ENCODE data around the gene AQR. TPM values are rescaled to one million over a fixed set of nuclear protein-coding genes. Genes with fewer than 3 reads are reported as not detected.

Gene AQR
- total and polyA plus RNA-seq, 2 of the 13 experiments (the other 11 are each of a cell fraction or from before 2014, with no cell fraction given), result 18.7 to 31.3 TPM

DNA sequence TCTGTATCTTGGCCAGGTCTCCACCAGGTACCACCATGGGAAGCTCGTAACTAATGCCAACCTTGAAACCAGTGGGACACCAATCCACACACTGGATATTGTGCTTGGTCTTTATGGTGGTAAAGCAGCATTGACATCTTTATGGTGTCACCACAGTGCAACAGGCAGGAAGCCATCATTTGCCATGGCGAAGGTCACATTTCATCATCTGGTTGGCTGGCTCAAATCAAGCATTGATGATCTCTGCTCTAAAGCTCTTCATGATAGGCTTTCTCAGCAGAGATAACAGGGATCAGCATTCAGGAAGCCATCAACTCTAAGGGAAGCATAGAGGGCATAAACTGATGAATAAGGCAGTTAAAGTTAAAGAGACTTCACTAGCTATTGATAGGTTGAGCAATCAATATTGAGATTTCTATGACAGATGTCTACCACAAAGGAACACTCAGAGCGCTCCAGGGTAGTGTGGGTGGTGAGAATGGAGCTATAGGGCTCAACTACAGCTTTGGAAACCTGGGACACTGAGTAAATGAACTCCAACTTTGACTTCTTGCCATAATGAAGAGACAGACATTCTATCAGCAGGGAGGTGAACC is 120.1 kb downstream of the AQR start:
- Histone ChIP-seq H3K79me2 (ENCODE audit: insufficient read depth, low read length) (no peaks in the 10 kb centered on the region), H3K4me1 (ENCODE audit: insufficient read depth, low read length) (no peaks in the 10 kb centered on the region), H3K9me3 (ENCODE audit: low read length) (no peaks in the 10 kb centered on the region), H3K4me3 (replicated peaks in 1 of 3; ENCODE audit: insufficient read depth in 1 of 3, low read depth in 2 of 3, low read length in 3 of 3) (no peak overlapping the region), H3K36me3 (replicated peaks in 1 of 2; ENCODE audit: control insufficient read depth in 1 of 2, insufficient read depth in 2 of 2, low read length in 2 of 2) (no peaks in the 10 kb centered on the region), H3K27me3 (ENCODE audit: control insufficient read depth in 1 of 2, insufficient read depth in 2 of 2, low read length in 2 of 2) (no peaks in the 10 kb centered on the region), H3K4me2 (ENCODE audit: low read depth, low read length) (no peak overlapping the region), H3K9ac (ENCODE audit: insufficient read depth, low read depth, low read length) (no peak overlapping the region), H3K27ac (ENCODE audit: extremely low read length, insufficient read depth, low read length) (no peak overlapping the region), H2AFZ (ENCODE audit: low read length) (no peak overlapping the region), H4K20me1 (ENCODE audit: insufficient read depth, low read length) (no peaks in the 10 kb centered on the region)
- TF ChIP-seq MYNN (CRISPR knock-in tag; IDR thresholded peaks at IDR 0.05; ENCODE audit: low read depth) (no peak), ZNF549 (CRISPR knock-in tag; IDR thresholded peaks at IDR 0.05) (no peak), ZNF337 (CRISPR knock-in tag; IDR thresholded peaks at IDR 0.05; ENCODE audit: borderline replicate concordance, low read depth) (no peak), TMF1 (CRISPR knock-in tag; IDR thresholded peaks at IDR 0.05; ENCODE audit: low read depth) (no peak)
- in situ Hi-C loops (cut with HindIII; ENCODE audit: extremely low pct_ligation_motif_present, low pct_unique_long_range_greater_than_20kb), result no loop called here
- ChIA-PET CTCF (ENCODE audit: low intra/inter-chr PET ratio, low total read pairs) (no interaction called here), POLR2A (no interaction called here)
- DNase-seq (ENCODE audit: low spot score), result no peak
- WGBS (ENCODE audit: low lambda C conversion rate), result 100% methylated on average over 2 of the region's 3 CpGs
- intact Hi-C loops (cut with micrococcal nuclease; ENCODE audit: unreplicated experiment), result no loop called here
- no peak for FAIRE-seq
- BruUV-seq (replicated peaks), result no TSS peak
- no peak for ATAC-seq

- Histone ChIP-seq H3K79me2 (ENCODE audit: insufficient read depth, low read length) (no peaks in the 10 kb centered on the region), H3K4me1 (ENCODE audit: insufficient read depth, low read length) (no peaks in the 10 kb centered on the region), H3K9ac (ENCODE audit: insufficient read depth, low read depth, low read length) (no peak overlapping the region), H3K9me3 (ENCODE audit: low read length) (no peaks in the 10 kb centered on the region), H3K4me3 (replicated peaks in 1 of 3; ENCODE audit: insufficient read depth in 1 of 3, low read depth in 2 of 3, low read length in 3 of 3) (no peak overlapping the region), H2AFZ (ENCODE audit: low read length) (no peak overlapping the region), H3K36me3 (replicated peaks in 1 of 2; ENCODE audit: control insufficient read depth in 1 of 2, insufficient read depth in 2 of 2, low read length in 2 of 2) (no peaks in the 10 kb centered on the region), H3K27me3 (ENCODE audit: control insufficient read depth in 1 of 2, insufficient read depth in 2 of 2, low read length in 2 of 2) (no peaks in the 10 kb centered on the region), H3K4me2 (ENCODE audit: low read depth, low read length) (no peak overlapping the region), H3K27ac (ENCODE audit: extremely low read length, insufficient read depth, low read length) (no peak overlapping the region), H4K20me1 (ENCODE audit: insufficient read depth, low read length) (no peaks in the 10 kb centered on the region)
- ChIA-PET CTCF (ENCODE audit: low intra/inter-chr PET ratio, low total read pairs) (no interaction called here), POLR2A (no interaction called here)
- BruUV-seq (replicated peaks), result no TSS peak
- TF ChIP-seq CEBPB (IDR thresholded peaks at IDR 0.05; ENCODE audit: borderline replicate concordance, low read depth, low read length), result peak; percentile 77; the same call in 1 of the 2 replicates
- no peak for TF ChIP-seq ZNF570 (CRISPR knock-in tag; IDR thresholded peaks at IDR 0.05; ENCODE audit: borderline replicate concordance)
- peak; percentile 22; the same call in 1 of the 2 replicates for TF ChIP-seq CEBPG (CRISPR knock-in tag; IDR thresholded peaks at IDR 0.05)
- no peak for TF ChIP-seq ZNF343 (CRISPR knock-in tag; IDR thresholded peaks at IDR 0.05)
- no peak for ATAC-seq
- in situ Hi-C loops (cut with HindIII; ENCODE audit: extremely low pct_ligation_motif_present, low pct_unique_long_range_greater_than_20kb) (no loop called here), intact Hi-C loops (cut with micrococcal nuclease; ENCODE audit: unreplicated experiment) (no loop called here)
- WGBS (ENCODE audit: low lambda C conversion rate), result 6% methylated on average over 1 of the region's 1 CpG
- DNase-seq (ENCODE audit: low spot score), result no peak
- no peak for FAIRE-seq
Measured at GRCh38 chr15:34847598-34847997, 121.9 kb downstream of the AQR start.
